GM18498 (cell line): ENCODE data around the gene FBXW11.
A peak's percentile ranks its signal among the peaks of the same experiment; 100 is the strongest.
"Not testable (repeated sequence)": the region's sequence is repeated elsewhere in the genome, so short reads cannot be mapped to it uniquely, and the experiment has no call there.

Experiments
- ATAC-seq: cut with Tn5 transposase; IDR thresholded peaks from one replicate; pipeline ENCODE4 v1.9.1; 2021; ENCODE audit warnings: mild to moderate bottlenecking, moderate library complexity; ENCODE audit not compliant: unreplicated experiment

The FBXW11 gene

GRCh38 chr5:172020110-172020786 is 13.8 kb upstream of the FBXW11 start:
- ATAC-seq, result not testable (repeated sequence)

DNA sequence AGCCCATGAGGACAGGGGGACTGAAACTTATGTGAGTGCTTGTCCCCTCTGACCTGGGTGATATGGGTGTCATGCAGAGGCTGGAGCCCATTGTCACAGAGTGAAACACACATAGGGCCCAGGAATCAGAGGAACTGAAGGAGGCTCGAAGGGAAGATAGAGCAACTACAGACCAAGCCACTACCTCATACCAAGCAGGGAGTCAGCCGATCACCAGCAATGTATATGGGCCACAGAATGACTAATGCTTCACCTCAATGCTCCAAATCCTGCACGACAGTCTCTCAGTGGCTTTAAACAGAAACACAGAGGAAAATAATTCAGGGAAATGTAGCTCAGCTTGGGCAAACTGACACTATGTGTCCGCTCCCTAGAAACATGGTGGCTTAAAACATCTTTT is 8.9 kb upstream of the FBXW11 start:
- no peak for ATAC-seq

DNA sequence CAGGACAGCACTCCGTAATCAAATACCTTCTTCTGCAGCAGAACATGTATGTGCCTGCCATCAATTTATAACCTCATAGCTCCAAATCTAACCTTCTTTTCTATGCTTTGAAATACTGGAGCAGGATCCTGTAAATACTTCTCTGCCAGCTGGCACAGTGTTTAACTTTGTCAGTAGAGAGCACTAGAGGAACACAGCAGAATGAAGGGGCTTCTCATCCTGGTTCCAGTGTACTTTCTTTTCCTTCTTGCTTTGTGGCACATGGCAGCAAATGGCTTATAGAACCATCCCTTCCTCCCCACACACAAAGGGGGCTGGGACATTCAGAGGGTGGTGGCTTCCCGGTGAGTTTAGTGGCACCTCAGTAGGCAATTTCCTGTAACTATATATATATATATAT is 3.8 kb upstream of the FBXW11 start:
- no peak for ATAC-seq

DNA sequence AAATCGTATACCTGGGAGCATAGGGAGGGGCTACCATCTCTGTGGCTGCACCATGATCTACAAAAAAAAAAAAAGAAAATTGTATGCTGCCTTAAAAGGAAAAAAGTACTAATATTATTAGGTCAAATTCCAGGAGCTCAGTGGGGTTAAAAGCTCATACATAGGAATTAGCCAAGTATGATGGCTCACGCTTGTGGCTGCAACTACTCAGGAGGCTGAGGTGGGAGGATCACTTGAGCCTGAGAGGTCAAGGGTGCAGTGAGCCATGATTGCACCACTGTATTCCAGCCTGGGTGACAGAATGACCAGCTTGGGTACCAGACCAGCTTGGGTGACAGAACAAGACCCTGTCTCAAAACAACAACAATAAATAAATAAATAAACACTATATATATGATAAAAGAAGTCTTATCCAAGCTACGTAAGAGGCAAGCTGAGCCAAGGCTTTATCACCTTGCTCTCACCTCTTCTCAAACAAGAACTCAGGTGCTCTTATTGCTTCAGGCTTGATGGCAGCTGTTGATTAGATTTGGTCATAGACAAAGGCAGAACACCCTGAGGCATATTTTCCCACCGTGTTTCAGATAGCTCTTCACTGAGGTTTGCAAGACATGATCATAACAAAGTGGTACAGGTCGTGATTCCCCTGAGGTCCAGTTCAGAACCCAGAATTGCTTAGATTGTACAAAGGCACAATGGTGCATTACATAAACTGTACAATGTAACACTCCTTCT is 3.3 kb upstream of the FBXW11 start:
- no peak for ATAC-seq

DNA sequence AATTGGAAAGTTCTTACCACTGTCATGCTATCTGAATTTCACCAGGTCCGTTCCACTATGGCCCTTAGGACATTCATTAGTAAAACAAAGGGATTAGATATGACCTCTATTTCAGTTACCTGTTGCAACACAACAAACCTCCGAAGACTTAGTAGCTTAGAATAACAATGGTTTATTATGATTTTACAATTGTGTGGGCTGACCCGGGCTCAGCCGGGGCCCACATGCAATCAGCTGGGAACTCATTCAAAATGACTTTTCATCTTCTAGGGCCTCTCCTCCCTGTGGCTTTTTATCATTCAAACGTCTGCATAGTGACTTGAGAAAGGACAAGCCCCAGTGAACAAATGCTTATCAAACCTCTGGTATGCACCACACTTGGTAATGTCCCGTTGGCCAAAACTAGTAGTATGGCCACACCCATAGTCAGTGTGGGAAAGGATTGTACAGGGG is 2.3 kb upstream of the FBXW11 start:
- no peak for ATAC-seq

- no peak for ATAC-seq
Measured at GRCh38 chr5:172008111-172008455, 1.6 kb upstream of the FBXW11 start.

- ATAC-seq, result no peak
Measured at GRCh38 chr5:172007175-172008110, 1.0 kb upstream of the FBXW11 start.

DNA sequence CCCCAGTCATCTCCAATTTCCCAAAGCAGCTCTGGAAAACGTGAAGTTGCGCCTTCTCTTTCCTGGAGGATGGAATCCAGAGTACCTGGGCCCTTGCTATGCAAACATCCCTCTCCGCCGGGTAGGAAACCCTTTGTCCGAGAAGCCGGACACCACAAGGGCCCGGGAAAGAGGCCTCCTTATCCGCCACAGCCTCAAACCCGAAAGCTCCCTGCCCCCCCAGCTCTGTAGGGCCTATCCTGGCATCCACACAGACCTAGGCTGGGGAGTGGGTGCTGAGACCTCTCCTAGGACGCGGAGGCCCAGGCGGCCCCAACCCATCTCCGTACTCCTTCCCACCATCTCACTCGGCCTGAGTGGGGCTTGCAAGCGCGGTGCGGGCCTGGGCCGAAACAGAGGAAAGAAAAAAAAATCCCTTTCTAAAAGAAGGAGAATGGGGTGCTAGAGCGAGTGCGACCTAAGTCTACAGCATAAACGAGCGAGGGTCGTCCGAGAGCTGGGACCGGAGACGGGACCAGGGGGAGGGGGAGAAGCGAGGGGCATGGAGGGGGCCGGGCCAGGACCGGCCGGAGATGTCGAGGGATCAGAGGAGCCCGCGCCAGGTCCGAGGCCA is 624 bp downstream of the FBXW11 start:
- ATAC-seq, result peak; percentile 5

- ATAC-seq, result no peak
Measured at GRCh38 chr5:172004824-172005237, 1.6 kb downstream of the FBXW11 start.

GRCh38 chr5:172003746-172004145 is 2.7 kb downstream of the FBXW11 start:
- no peak for ATAC-seq

DNA sequence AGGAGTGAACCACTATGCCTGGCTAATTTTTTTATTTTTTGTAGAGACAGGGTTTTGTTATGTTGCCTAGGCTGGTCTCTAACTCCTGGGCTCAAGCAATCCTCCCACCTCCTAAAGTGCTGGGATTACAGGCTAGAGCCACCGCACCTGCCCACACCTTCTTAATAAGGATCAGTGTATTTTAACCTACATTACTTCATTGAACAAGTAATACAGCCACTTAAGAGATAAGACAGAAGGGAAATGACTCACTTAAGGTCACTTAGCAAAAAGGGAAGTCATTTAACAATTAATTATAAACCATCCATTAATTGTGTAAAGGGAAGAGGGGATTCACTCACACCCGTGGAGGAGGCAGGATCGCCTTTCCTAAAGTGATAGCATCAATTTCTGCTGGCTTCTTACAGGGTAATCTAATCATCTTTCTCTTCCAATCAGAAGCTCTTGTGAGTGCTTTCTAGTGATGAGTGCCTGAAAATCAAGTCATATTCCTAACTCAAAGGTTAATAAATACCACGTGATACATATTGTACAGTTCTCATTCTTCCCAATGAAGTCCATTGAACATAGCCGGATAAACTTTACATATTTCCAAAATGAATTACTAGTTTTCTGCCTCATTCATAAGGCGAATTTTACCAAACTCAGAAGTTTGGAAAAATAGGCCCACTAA is 3.5 kb downstream of the FBXW11 start:
- ATAC-seq, result no peak

GRCh38 chr5:172002310-172002709 is 4.1 kb downstream of the FBXW11 start:
- no peak for ATAC-seq

DNA sequence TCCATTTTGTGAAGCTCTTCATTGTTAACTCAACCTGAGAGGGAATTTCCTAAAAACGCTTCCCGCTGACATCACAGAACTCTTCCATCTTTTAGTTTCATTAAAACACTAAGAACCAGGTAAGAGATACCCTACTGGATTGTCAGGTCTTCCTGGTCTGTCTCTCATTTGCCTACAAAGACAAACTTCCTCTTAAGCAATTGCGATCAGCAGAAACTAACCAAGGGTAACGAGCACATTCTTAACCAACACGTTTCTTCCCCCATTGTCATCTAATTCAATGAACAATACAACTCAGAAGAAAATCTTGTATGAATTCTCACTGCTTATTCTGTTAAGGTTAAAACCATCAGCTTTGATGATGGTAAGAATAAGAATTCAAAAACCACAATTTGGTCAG is 6.6 kb downstream of the FBXW11 start:
- peak; percentile 59 for ATAC-seq

- ATAC-seq, result no peak
Measured at GRCh38 chr5:171999100-171999499, 7.3 kb downstream of the FBXW11 start.

GRCh38 chr5:171997011-171997410 is 9.4 kb downstream of the FBXW11 start:
- ATAC-seq, result no peak

GRCh38 chr5:171992813-171993212 is 13.6 kb downstream of the FBXW11 start:
- ATAC-seq, result no peak

GRCh38 chr5:171992305-171992704 is 14.1 kb downstream of the FBXW11 start:
- no peak for ATAC-seq

DNA sequence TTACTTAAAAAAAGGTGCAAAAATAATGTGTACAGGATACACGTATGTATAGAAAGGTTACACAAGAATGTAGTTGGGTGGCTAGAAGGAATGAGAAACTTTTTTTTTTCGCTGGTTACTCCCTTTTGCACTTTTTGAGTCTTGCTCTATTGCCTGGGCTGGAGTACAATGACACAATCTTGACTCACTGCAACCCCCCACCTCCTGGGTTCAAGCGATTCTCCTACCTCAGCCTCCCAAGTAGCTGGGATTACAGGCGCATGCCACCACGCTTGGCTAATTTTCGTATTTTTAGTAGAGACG is 15.8 kb downstream of the FBXW11 start:
- ATAC-seq, result no peak

GRCh38 chr5:171989946-171990712 is 16.3 kb downstream of the FBXW11 start:
- no peak for ATAC-seq

GRCh38 chr5:171989276-171989675 is 17.2 kb downstream of the FBXW11 start:
- ATAC-seq, result peak; percentile 62
